Hematopoietic multipotent progenitor cell treated with erythropoietin and hydrocortisone succinate and interleukin-3 and kit ligand, for 17 days (in vitro differentiated cells): ENCODE data around the gene STRN3.
"Not testable (repeated sequence)": the region's sequence is repeated elsewhere in the genome, so short reads cannot be mapped to it uniquely, and the experiment has no call there.

Experiments
- DNase-seq: peaks from one replicate; pipeline ENCODE4 v3.0.0-alpha.2; 2015; ENCODE audit warnings: low spot score

STRN3 gene

DNA sequence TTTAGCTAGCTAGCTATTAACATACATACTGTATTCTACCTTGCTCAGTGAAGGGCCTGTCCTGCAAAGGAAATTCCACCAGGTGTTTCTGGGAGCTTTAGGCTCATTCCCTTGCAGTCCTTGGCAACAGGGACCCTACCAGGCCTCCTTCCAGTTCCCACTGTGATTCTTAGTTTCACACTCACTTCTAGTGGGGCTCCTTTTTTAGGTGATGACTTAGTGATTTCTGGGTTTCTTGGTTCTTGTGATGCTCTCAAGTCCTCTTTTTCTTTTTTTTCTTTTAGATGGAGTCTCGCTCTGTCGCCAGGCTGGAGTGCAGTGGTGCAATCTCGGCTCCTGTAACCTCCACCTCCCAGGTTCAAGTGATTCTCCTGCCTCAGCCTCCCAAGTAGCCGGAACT, 10.4 kb upstream of the STRN3 start:
- DNase-seq, result no peak

DNA sequence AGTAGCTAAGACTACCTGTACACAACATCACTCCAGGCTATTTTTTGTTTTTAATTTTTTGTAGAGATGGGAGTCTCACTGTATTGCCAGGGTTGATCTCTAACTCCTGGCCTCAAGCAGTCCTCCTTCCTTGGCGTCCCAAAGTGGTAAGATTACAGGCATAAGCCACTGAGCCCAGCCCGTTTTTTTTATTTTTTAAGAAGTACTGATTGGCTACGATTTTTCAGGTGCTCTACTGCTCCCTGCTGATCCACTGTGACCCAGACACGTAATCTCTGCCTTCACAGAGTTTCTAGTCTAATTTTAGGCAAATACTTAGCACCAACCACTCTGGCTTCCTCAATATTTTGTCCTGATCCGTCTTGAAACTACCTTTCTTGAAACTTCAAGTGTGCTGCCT, 4.3 kb upstream of the STRN3 start:
- peak; percentile 53 for DNase-seq

DNA sequence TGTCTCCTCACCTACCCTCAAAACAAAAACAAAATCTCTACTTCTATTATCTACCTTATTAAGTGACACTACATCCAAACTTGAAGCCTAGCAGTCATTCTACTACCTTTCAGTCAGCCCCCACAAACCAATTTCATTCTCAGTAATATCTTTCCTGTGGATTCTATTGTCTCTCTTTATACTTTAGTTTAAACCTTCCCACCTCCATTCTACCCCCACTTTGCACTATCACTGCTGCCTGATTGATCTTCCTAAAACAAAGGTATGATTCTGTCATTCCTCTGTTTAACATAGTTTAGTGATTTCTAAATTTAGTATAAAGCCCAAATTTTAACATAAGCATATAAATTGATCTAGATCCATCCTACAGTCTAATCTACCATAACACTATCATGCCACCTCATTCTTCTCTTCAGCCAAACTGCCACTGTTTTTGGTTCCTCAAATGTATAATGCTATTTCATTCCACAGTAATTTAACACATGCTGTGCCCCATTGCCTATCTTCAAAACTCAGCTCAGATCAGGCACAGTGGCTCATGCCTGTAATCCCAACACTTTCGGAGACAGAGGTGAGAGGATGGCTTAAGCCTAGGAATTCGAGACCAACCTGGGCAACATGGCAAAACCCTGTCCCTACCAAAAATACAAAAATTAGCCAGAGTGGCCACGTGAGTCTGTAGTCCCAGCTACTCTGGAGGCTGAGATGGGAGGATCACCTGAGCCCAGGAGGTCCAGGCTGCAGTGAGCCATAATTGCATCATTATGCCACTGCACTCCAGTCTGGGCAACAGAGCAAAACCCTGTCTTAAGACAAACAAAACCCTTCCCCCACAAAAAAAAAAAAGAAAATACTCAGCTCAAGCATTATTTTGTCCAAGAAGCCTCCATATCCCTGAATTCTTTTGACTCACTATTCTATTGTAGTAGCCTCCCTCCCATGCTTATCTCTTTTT, 3.1 kb upstream of the STRN3 start:
- DNase-seq, result no peak

DNA sequence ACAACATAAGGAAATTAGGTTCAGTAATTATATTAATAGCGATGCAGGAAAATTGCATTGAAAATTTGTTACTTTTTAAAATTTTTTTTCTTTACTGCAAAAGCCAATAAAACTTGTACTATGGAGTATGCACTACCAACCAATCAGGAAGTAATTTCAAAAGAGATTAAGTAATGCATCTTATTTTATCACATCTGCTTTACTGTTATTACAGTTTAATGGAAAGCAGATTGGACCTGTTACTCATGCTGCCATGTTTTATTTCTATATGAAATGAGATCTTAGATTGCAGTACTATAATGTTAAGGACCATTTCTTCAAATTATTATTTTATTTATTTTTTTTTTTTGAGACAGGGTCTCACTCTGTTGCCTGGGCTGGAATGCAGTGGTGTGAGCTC, 1.7 kb upstream of the STRN3 start:
- DNase-seq, result no peak

- peak; percentile 98 for DNase-seq
Observed at GRCh38 chr14:31026450-31027235, 464 bp upstream of the STRN3 start.

GRCh38 chr14:31025367-31026076, 657 bp downstream of the STRN3 start, which contains the start of gene AP4S1:
Gene AP4S1, plus strand, starts transcription at chr14:31025649. Its CDS starts 40,548 bp downstream, at chr14:31066197.
- DNase-seq, result peak; percentile 81

- DNase-seq, result peak; percentile 73
Observed at GRCh38 chr14:31024577-31025366, 1.4 kb downstream of the STRN3 start.

GRCh38 chr14:31024010-31024480, 2.1 kb downstream of the STRN3 start:
- peak; percentile 51 for DNase-seq

- DNase-seq, result no peak
Observed at GRCh38 chr14:31022386-31022785, 3.8 kb downstream of the STRN3 start.

DNA sequence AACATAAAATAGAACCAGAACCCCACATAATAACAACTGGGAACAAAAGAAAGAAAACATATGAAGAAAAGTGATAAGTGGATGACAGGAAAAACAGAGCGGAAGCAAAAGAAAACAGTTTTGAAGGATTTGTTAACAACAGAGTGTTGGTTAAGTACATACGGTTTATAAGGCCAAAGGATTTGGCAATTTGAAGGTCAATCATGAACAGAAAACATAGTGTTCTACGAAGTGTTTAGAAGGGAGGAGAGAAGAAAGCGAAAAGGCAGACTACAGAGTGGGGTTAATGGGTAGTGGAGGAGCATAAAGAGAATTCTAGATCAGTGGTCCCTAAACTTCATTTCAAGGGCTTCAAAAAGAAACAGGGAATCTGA, 4.6 kb downstream of the STRN3 start:
- no peak for DNase-seq

GRCh38 chr14:31020834-31021575, 5.2 kb downstream of the STRN3 start:
- no peak for DNase-seq

DNA sequence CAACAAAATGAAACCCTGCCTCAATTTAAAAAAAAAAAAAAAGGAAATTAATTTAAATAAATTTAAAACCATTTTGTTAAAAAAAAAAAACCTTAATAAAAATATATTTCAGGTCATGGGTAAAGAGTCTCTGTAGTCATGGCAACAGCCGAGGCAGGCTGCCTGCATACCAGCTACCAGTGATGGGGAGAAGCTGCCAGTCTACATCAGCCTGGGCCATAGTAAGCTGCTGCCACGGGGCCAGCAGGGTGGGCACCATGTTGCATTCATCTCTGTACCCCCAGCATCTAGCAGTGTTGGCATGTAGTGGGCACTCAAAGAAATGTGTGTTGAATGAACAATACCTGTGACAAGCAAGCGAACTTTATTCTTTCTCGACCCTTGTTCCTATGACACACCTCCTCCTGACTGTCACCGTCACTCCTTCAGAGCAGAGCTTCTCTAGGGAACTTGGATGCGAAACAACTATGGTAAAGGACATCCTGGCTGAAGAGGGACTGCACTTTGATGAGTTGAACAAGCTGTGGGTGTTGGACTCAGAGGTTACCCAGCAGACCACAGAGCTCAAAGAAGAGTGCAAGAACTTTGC, 8.0 kb downstream of the STRN3 start:
- DNase-seq, result no peak

DNA sequence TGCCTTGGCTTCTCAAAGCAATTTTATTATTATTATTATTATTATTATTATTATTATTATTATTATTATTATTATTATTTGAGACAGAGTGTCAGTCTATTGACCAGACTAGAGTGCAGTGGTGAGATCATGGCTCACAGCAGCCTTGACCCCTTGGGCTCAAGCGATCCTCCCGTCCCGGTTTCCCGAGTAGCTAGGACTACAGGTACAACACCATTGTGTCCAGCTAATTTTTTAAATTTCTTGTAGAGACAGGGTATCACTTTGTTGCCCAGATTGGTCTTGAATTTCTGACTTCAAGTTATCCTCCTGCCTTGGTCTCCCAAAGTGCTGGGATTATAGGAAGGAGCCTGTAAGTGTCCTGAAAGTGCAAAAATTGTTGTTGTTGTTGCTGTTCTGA, 12.3 kb downstream of the STRN3 start:
- DNase-seq, result no peak

- DNase-seq, result no peak
Observed at GRCh38 chr14:31010935-31011334, 15.2 kb downstream of the STRN3 start.

DNA sequence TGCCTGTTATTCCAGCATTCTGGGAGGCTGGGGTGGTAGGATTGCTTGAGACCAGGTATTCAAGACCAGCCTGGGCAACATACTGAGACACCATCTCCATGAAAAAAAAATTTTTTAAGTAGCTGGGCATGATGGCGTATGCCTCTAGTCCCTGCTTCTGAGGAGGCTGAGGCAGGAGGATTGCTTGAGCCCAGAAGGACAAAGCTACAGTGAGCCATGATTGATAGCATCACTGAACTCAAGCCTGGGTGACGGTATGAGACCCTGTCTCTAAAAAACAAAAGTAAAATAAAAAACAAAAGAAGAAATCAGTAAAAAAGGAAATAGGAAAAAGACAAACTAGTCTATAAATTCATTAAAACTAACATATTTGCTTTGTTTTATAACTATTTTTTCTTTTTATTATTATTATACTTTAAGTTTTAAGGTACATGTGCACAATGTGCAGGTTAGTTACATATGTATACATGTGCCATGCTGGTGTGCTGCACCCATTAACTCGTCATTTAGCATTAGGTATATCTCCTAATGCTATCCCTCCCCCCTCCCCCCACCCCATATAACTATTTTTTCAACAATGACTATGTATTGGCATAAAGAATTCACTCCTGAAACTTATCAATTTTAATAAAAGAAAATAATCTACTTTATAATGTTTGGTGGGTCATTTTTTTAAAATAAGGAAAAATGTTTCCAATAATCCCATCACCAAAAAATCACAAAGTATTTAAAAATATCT, 16.2 kb downstream of the STRN3 start:
- DNase-seq, result no peak

DNA sequence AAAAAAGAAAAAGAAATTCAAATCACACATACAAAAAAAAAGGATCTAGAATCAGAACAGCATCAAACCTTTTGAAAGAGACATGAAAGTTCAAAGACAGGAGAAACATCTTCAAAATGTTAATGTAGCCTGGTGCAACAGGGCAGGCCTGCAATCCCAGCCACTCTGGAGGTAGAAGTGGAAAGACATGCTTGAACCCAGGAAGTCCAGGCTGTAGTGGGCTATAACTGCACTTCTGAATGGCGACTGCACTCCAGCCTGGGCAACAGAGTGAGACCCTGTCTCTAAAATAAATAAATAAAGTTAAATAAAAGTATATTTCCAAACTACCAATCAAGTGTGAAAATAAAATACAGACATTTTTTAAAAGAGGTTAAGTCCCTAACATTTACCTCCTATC, 19.5 kb downstream of the STRN3 start:
- DNase-seq, result no peak

DNA sequence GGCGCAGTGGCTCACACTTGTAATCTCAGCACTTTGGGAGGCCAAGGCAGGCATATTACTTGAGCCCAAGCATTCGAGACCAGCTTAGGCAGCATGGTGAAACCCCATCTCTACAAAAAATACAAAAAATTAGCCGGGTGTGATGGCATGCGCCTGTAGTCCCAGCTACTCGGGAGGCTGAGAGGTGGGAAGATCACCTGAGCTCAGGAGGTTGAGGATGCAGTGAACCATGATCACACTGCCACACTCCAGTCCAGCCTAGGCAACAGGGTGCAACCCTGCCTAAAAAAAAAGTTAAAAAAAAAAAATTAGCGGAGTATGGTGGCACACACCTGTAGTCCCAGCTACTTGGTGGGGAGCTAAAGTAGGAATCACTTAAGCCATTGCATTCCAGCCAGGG, 22.2 kb downstream of the STRN3 start:
- DNase-seq, result not testable (repeated sequence)

GRCh38 chr14:31003284-31003683, 22.9 kb downstream of the STRN3 start:
- no peak for DNase-seq

DNA sequence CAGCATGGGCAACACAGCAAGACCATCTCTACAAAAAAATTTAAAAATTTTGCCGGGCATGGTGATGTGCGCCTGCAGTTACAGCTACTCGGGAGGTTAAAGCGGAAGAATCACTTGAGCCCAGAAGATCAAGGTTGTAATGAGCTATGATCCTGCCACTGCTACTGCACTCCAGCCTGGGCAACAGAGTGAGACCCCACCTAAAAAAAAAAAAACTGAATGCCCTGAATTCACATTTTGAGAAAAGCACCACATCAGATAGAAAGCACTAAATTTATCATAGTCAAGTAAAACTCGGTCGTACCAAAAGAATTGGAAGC, 24.9 kb downstream of the STRN3 start:
- DNase-seq, result no peak
